ENCODE measurements around the gene ZNF90. TPM values are rescaled to one million over a fixed set of nuclear protein-coding genes. Genes with fewer than 3 reads are reported as not detected.
"Not testable (repeated sequence)": the region's sequence is repeated elsewhere in the genome, so short reads cannot be mapped to it uniquely, and the experiment has no call there.

ZNF90 gene
- total RNA-seq, 1 donor from 2014 or later: 5.5 TPM

DNA sequence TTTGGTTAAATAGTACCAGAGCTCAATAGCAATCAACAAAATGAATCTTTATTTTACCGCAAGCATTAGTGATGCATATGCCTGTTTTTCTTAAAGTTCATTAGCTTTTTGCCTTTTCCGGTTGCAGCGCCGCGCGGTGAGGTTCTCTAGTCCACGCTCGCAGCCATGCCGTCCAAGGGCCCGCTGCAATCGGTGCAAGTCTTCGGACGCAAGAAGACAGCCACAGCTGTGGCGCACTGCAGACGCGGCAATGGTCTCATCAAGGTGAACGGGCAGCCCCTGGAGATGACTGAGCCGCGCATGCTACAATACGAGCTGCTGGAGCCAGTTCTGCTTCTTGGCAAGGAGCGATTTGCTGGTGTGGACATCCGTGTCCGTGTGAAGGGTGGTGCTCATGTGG is 47.1 kb downstream of the ZNF90 start:
- TF ChIP-seq, protein P1, sequence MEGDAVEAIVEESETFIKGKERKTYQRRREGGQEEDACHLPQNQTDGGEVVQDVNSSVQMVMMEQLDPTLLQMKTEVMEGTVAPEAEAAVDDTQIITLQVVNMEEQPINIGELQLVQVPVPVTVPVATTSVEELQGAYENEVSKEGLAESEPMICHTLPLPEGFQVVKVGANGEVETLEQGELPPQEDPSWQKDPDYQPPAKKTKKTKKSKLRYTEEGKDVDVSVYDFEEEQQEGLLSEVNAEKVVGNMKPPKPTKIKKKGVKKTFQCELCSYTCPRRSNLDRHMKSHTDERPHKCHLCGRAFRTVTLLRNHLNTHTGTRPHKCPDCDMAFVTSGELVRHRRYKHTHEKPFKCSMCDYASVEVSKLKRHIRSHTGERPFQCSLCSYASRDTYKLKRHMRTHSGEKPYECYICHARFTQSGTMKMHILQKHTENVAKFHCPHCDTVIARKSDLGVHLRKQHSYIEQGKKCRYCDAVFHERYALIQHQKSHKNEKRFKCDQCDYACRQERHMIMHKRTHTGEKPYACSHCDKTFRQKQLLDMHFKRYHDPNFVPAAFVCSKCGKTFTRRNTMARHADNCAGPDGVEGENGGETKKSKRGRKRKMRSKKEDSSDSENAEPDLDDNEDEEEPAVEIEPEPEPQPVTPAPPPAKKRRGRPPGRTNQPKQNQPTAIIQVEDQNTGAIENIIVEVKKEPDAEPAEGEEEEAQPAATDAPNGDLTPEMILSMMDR (IDR thresholded peaks at IDR 0.05): no peak
- no peak overlapping the region for H3K4me3 ChIP-seq
- ATAC-seq (no peak), DNase-seq (no peak)
- peaks cover 88% of the 10 kb centered on the region for H3K9me3 ChIP-seq
- intact Hi-C loops (cut with DNase I): no loop called here
- no peaks in the 10 kb centered on the region for H3K4me1 ChIP-seq
- no peaks in the 10 kb centered on the region for H3K27me3 ChIP-seq (ENCODE audit: low read depth)
- no peak overlapping the region for H3K27ac ChIP-seq
- H3K36me3 ChIP-seq: no peaks in the 10 kb centered on the region

DNA sequence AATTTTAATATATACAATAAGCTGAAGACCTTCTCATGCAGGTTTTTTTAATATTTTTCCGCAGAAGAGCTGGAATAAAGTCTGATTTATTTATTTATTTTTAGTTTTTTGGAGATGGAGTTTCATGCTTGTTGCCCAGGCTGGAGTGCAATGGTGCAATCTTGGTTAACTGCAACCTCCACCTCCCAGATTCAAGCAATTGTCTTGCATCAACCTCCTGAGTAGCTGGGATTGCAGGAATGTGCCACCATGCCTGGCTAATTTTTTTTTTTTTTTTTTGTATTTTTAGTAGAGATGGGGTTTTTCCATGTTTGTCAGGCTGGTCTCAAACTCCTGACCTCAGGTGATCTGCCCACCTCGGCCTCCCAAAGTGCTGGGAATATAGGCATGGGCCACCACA is 55.1 kb downstream of the ZNF90 start:
- H3K27me3 ChIP-seq (ENCODE audit: low read depth); H3K27ac ChIP-seq; H3K36me3 ChIP-seq; intact Hi-C loops (cut with DNase I); H3K4me3 ChIP-seq; H3K4me1 ChIP-seq; ATAC-seq; DNase-seq: not testable (repeated sequence)
- H3K9me3 ChIP-seq: peaks cover 49% of the 10 kb centered on the region

DNA sequence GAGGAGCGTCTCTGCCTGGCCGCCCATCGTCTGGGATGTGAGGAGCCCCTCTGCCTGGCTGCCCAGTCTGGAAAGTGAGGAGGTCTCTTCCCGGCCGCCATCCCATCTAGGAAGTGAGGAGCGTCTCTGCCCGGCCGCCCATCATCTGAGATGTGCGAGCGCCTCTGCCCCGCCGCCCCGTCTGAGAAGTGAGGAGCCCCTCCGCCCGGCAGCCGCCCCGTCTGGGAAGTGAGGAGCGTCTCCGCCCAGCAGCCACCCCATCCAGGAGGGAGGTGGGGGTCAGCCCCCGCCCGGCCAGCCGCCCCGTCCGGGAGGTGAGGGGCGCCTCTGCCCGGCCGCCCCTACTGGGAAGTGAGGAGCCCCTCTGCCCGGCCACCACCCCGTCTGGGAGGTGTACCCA is 59.9 kb downstream of the ZNF90 start:
- intact Hi-C loops (cut with DNase I); ATAC-seq; H3K4me1 ChIP-seq; H3K27ac ChIP-seq; H3K4me3 ChIP-seq; H3K36me3 ChIP-seq; H3K27me3 ChIP-seq (ENCODE audit: low read depth); DNase-seq: not testable (repeated sequence)
- H3K9me3 ChIP-seq: peaks cover 16% of the 10 kb centered on the region

DNA sequence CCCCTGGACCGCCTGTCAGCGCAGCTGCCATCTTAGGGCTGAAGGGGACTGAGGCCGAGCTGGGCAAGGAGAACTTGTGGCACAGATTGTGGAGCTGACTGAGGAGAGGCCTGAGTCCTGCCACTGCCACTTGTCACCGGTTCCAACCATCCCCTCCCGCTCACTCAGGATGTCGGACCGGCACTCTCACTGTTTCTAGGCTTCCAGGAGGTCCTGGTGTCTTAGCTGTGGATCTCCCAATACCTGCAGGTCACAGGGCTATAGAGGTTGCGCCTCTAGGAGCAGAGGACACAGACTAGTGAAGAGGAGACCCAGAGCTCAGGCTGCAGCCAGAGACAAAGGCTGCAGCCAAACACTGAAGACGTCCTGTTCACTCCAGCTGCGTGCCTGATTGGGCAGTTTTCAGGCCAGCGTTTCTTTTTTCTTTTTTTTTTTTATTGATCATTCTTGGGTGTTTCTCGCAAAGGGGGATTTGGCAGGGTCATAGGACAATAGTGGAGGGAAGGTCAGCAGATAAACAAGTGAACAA is 73.9 kb downstream of the ZNF90 start:
- ATAC-seq: peak in 1 of 2 donors; percentile 15
- intact Hi-C loops (cut with DNase I): no loop called here
- Histone ChIP-seq H3K36me3 (no peaks in the 10 kb centered on the region), H3K4me3 (no peak overlapping the region), H3K27me3 (ENCODE audit: low read depth) (no peaks in the 10 kb centered on the region), H3K27ac (no peak overlapping the region), H3K4me1 (no peaks in the 10 kb centered on the region), H3K9me3 (no peaks in the 10 kb centered on the region)
- no peak for DNase-seq
- TF ChIP-seq, protein P1 (IDR thresholded peaks at IDR 0.05): no peak

DNA sequence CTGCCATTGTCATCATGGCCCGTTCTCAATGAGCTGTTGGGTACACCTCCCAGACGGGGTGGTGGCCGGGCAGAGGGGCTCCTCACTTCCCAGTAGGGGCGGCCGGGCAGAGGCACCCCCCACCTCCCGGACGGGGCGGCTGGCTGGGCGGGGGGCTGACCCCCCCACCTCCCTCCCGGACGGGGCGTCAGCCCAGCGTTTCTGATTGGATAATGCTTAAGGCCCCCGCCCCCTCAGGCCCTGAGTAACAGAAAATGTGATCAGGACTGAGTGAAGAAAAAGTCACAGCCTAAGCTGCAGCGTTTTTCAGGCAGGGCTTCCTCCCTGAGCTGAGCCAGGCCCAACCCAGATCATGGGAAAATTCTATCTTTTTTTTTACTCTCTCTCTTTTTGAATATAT is 74.7 kb downstream of the ZNF90 start:
- H3K27me3 ChIP-seq (ENCODE audit: low read depth); ATAC-seq; H3K9me3 ChIP-seq; intact Hi-C loops (cut with DNase I); H3K4me3 ChIP-seq; H3K36me3 ChIP-seq; H3K4me1 ChIP-seq; DNase-seq; H3K27ac ChIP-seq: not testable (repeated sequence)

DNA sequence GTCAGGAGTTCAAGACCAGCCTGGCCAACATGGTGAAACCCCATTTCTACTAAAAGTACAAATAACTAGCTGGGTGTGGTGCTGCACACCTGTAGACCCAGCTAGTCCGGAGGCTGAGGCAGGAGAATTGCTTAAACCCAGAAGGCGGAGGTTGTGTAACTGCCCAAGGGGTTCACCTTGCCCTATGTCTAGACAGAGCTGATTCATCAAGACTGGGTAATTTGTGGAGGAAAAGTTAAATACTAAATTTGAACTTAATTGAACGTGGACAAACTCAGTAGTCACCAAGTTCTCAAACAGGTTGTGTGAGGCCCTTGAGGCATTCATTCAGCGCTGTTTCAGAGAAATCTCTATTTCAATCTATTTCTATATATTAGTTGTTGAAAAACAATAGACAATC is 75.5 kb downstream of the ZNF90 start:
- H3K4me3 ChIP-seq: no peak overlapping the region
- DNase-seq (no peak), ATAC-seq (no peak)
- H3K27me3 ChIP-seq (ENCODE audit: low read depth): no peaks in the 10 kb centered on the region
- intact Hi-C loops (cut with DNase I): no loop called here
- TF ChIP-seq, protein P1 (IDR thresholded peaks at IDR 0.05): no peak
- H3K27ac ChIP-seq: no peak overlapping the region
- no peaks in the 10 kb centered on the region for H3K4me1 ChIP-seq
- no peaks in the 10 kb centered on the region for H3K9me3 ChIP-seq
- no peaks in the 10 kb centered on the region for H3K36me3 ChIP-seq

DNA sequence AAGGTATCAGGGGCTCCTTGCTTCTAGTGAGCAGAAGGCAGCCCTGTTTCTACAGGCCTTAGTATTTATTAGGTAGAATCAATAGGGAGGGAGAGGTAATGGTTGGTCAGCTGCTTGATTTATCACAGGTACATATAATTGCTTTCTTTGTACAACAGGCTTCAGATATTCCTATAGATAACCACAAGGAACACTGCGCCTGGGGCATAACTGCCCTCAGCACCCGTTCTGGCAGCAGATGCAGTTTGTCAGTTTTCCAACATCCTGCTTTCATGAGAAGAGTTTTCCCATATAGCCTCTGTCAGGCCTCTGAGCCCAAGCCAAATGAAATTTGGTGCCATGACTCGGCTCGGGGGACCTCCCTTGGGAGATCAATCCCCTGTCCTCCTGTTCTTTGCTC is 76.8 kb downstream of the ZNF90 start:
- no peak for DNase-seq
- Histone ChIP-seq H3K36me3 (no peaks in the 10 kb centered on the region), H3K4me1 (no peaks in the 10 kb centered on the region), H3K27me3 (ENCODE audit: low read depth) (no peaks in the 10 kb centered on the region), H3K27ac (no peak overlapping the region), H3K9me3 (no peaks in the 10 kb centered on the region), H3K4me3 (no peak overlapping the region)
- ATAC-seq: no peak
- intact Hi-C loops (cut with DNase I): no loop called here
- TF ChIP-seq, protein P1 (IDR thresholded peaks at IDR 0.05): no peak
